IgD-negative memory B cell (primary cell): Measurements from ENCODE around the gene CD47. TPM values are rescaled to one million over a fixed set of nuclear protein-coding genes. Genes with fewer than 3 reads are reported as not detected.

ENCODE experiments used
- H3K27ac Mint-ChIP-seq, 3 donors: one replicate each; pipeline ENCODE4 v1.8.0; 2020 to 2022; ENCODE audit warnings: mild to moderate bottlenecking in 3 of 3, mixed read lengths in 3 of 3, moderate library complexity in 1 of 3
- H3K27me3 Mint-ChIP-seq: one replicate; pipeline ENCODE4 v1.8.0; 2021; ENCODE audit warnings: mixed read lengths
- H3K36me3 Mint-ChIP-seq: one replicate; pipeline ENCODE4 v1.8.0; 2020; ENCODE audit warnings: mild to moderate bottlenecking, mixed read lengths
- H3K4me1 Mint-ChIP-seq, 3 donors: one replicate each; pipeline ENCODE4 v1.8.0; 2020 to 2022; ENCODE audit warnings: mixed read lengths in 3 of 3, mild to moderate bottlenecking in 1 of 3
- H3K4me3 Mint-ChIP-seq, 4 donors: one replicate each; pipeline ENCODE4 v1.8.0; 2020 to 2022; ENCODE audit warnings: mild to moderate bottlenecking in 4 of 4, mixed read lengths in 4 of 4, moderate library complexity in 3 of 4
- H3K9me3 Mint-ChIP-seq, 3 donors: one replicate each; pipeline ENCODE4 v1.8.0; 2020 to 2021; ENCODE audit warnings: mixed read lengths in 3 of 3, mild to moderate bottlenecking in 1 of 3
- polyA plus RNA-seq: library from polyadenylated mRNA; unstranded; fragments of 300-500 nt; fragmentation: Illumina TruSeq; gene quantifications from one replicate; pipeline ENCODE4 v1.2.3, GENCODE V29; 2021

CD47 gene
- polyA plus RNA-seq, 1 donor from 2014 or later = 147 TPM

GRCh38 chr3:108013141-108014055 is 77.4 kb downstream of the CD47 start:
- Mint-ChIP-seq H3K4me1 (peaks cover 6 to 11% (median 8%) of the 10 kb centered on the region in 3 donors), H3K27ac (no peak overlapping the region), H3K36me3 (peaks cover 8% of the 10 kb centered on the region), H3K9me3 (no peaks in the 10 kb centered on the region), H3K27me3 (peaks cover 5% of the 10 kb centered on the region), H3K4me3 (no peak overlapping the region)

- Mint-ChIP-seq H3K4me1 (peaks cover 6 to 11% (median 8%) of the 10 kb centered on the region in 3 donors), H3K4me3 (no peak overlapping the region), H3K36me3 (peaks cover 8% of the 10 kb centered on the region)
These were observed 78.5 kb downstream of the CD47 start for GRCh38 chr3:108012304-108012703.

GRCh38 chr3:108011616-108012015 is 79.2 kb downstream of the CD47 start:
- H3K36me3 Mint-ChIP-seq = peaks cover 8% of the 10 kb centered on the region

More at GRCh38 chr3:108012304-108012703, 78.5 kb downstream of the CD47 start:
- no peak overlapping the region for H3K27ac Mint-ChIP-seq
- H3K9me3 Mint-ChIP-seq = no peaks in the 10 kb centered on the region
- no peaks in the 10 kb centered on the region for H3K27me3 Mint-ChIP-seq

GRCh38 chr3:108008931-108009639 is 81.7 kb downstream of the CD47 start:
- Mint-ChIP-seq H3K4me1 (peaks cover 10 to 21% (median 15%) of the 10 kb centered on the region in 3 donors), H3K27me3 (peaks cover 3% of the 10 kb centered on the region), H3K36me3 (peaks cover 5% of the 10 kb centered on the region), H3K27ac (peak overlapping the region in 1 of 3 donors; percentile 54), H3K9me3 (no peaks in the 10 kb centered on the region), H3K4me3 (no peak overlapping the region)

More at GRCh38 chr3:108011616-108012015, 79.2 kb downstream of the CD47 start:
- Mint-ChIP-seq H3K27ac (no peak overlapping the region), H3K9me3 (no peaks in the 10 kb centered on the region), H3K27me3 (no peaks in the 10 kb centered on the region), H3K4me1 (peaks cover 6 to 11% (median 9%) of the 10 kb centered on the region in 3 donors), H3K4me3 (no peak overlapping the region)

GRCh38 chr3:108008106-108008505 is 82.7 kb downstream of the CD47 start:
- Mint-ChIP-seq H3K9me3 (no peaks in the 10 kb centered on the region), H3K36me3 (peaks cover 4% of the 10 kb centered on the region), H3K27ac (no peak overlapping the region), H3K27me3 (peaks cover 3% of the 10 kb centered on the region), H3K4me1 (peaks cover 10 to 21% (median 15%) of the 10 kb centered on the region in 3 donors), H3K4me3 (no peak overlapping the region)

- H3K36me3 Mint-ChIP-seq = peaks cover 2% of the 10 kb centered on the region
- H3K4me1 Mint-ChIP-seq = peaks cover 10 to 20% (median 15%) of the 10 kb centered on the region in 3 donors
- H3K27ac Mint-ChIP-seq = no peak overlapping the region
- H3K4me3 Mint-ChIP-seq = no peak overlapping the region
- H3K9me3 Mint-ChIP-seq = no peaks in the 10 kb centered on the region
- peaks cover 3% of the 10 kb centered on the region for H3K27me3 Mint-ChIP-seq
These were observed 83.9 kb downstream of the CD47 start for GRCh38 chr3:108006881-108007331.

GRCh38 chr3:108006077-108006771 is 84.6 kb downstream of the CD47 start:
- peaks cover 5% of the 10 kb centered on the region for H3K27me3 Mint-ChIP-seq
- H3K9me3 Mint-ChIP-seq = no peaks in the 10 kb centered on the region
- peak overlapping the region in 2 of 4 donors; percentile 39 to 44 for H3K4me3 Mint-ChIP-seq
- H3K27ac Mint-ChIP-seq = peak overlapping the region in 1 of 3 donors; percentile 59
- H3K4me1 Mint-ChIP-seq = peaks cover 10 to 19% (median 15%) of the 10 kb centered on the region in 3 donors
- H3K36me3 Mint-ChIP-seq = peaks cover 2% of the 10 kb centered on the region

- H3K4me3 Mint-ChIP-seq = peak overlapping the region in 2 of 4 donors; percentile 58 to 89
- peaks cover 10 to 19% (median 15%) of the 10 kb centered on the region in 3 donors for H3K4me1 Mint-ChIP-seq
- H3K27ac Mint-ChIP-seq = no peak overlapping the region
- H3K27me3 Mint-ChIP-seq = peaks cover 5% of the 10 kb centered on the region
- H3K9me3 Mint-ChIP-seq = peaks cover 0 to 2% (median 2%) of the 10 kb centered on the region in 3 donors
- H3K36me3 Mint-ChIP-seq = peaks cover 2% of the 10 kb centered on the region
These were observed 86.2 kb downstream of the CD47 start for GRCh38 chr3:108004647-108005046.

GRCh38 chr3:108001457-108001856 is 89.4 kb downstream of the CD47 start:
- Mint-ChIP-seq H3K27me3 (peaks cover 5% of the 10 kb centered on the region), H3K27ac (no peak overlapping the region), H3K9me3 (peaks cover 0 to 2% (median 2%) of the 10 kb centered on the region in 3 donors), H3K36me3 (peaks cover 3% of the 10 kb centered on the region), H3K4me3 (no peak overlapping the region), H3K4me1 (peaks cover 4 to 13% (median 5%) of the 10 kb centered on the region in 3 donors)

GRCh38 chr3:107999215-107999775 is 91.5 kb downstream of the CD47 start:
- Mint-ChIP-seq H3K27me3 (peaks cover 2% of the 10 kb centered on the region), H3K4me3 (no peak overlapping the region), H3K4me1 (peaks cover 0 to 1% (median 0%) of the 10 kb centered on the region in 3 donors), H3K36me3 (peaks cover 4% of the 10 kb centered on the region), H3K27ac (no peak overlapping the region), H3K9me3 (peaks cover 0 to 2% (median 2%) of the 10 kb centered on the region in 3 donors)

- peaks cover 0 to 6% (median 5%) of the 10 kb centered on the region in 3 donors for H3K4me1 Mint-ChIP-seq
- H3K4me3 Mint-ChIP-seq = no peak overlapping the region
- no peak overlapping the region for H3K27ac Mint-ChIP-seq
- peaks cover 7% of the 10 kb centered on the region for H3K27me3 Mint-ChIP-seq
- peaks cover 4% of the 10 kb centered on the region for H3K36me3 Mint-ChIP-seq
- H3K9me3 Mint-ChIP-seq = peaks cover 0 to 2% (median 2%) of the 10 kb centered on the region in 3 donors
These were observed 93.2 kb downstream of the CD47 start for GRCh38 chr3:107997671-107998070.

GRCh38 chr3:107995823-107996222 is 95.0 kb downstream of the CD47 start:
- peaks cover 6% of the 10 kb centered on the region for H3K36me3 Mint-ChIP-seq
- peaks cover 0 to 2% (median 1%) of the 10 kb centered on the region in 3 donors for H3K9me3 Mint-ChIP-seq
- H3K4me3 Mint-ChIP-seq = no peak overlapping the region
- no peak overlapping the region for H3K27ac Mint-ChIP-seq
- peaks cover 0 to 6% (median 5%) of the 10 kb centered on the region in 3 donors for H3K4me1 Mint-ChIP-seq
- peaks cover 5% of the 10 kb centered on the region for H3K27me3 Mint-ChIP-seq

- H3K27ac Mint-ChIP-seq = no peak overlapping the region
- H3K4me1 Mint-ChIP-seq = peaks cover under 1 to 6% (median 5%) of the 10 kb centered on the region in 3 donors
- no peak overlapping the region for H3K4me3 Mint-ChIP-seq
- peaks cover 6% of the 10 kb centered on the region for H3K36me3 Mint-ChIP-seq
- H3K9me3 Mint-ChIP-seq = no peaks in the 10 kb centered on the region
- H3K27me3 Mint-ChIP-seq = peaks cover 5% of the 10 kb centered on the region
These were observed 95.7 kb downstream of the CD47 start for GRCh38 chr3:107994956-107995715.
